Measurements from ENCODE around the gene PRELID3B. TPM values are rescaled to one million over a fixed set of nuclear protein-coding genes. Genes with fewer than 3 reads are reported as not detected.

PRELID3B gene
- total RNA-seq, 1 donor = 68.4 TPM

- Histone ChIP-seq H3K27ac (ENCODE audit: low read depth, low read length) (no peak overlapping the region), H3K4me3 (ENCODE audit: insufficient read depth, low read length) (no peak overlapping the region), H3K36me3 (ENCODE audit: insufficient read depth, low read length) (no peaks in the 10 kb centered on the region), H3K79me2 (ENCODE audit: insufficient read depth, low read length) (no peaks in the 10 kb centered on the region), H3K4me2 (ENCODE audit: insufficient read depth, low read length) (no peak overlapping the region), H3K27me3 (ENCODE audit: insufficient read depth, low read length) (peaks cover 27% of the 10 kb centered on the region), H2AFZ (ENCODE audit: low read length) (no peak overlapping the region), H4K20me1 (ENCODE audit: insufficient read depth, low read length) (no peaks in the 10 kb centered on the region), H3K9me3 (ENCODE audit: low read depth, low read length) (no peaks in the 10 kb centered on the region), H3K4me1 (ENCODE audit: insufficient read depth, low read length) (no peaks in the 10 kb centered on the region)
- peak; percentile 35 for DNase-seq (ENCODE audit: insufficient read length, low spot score, missing footprints)
- TF ChIP-seq CTCF (IDR thresholded peaks at IDR 0.05; ENCODE audit: extremely low read depth, low read depth, low read length) = no peak
Measured at GRCh38 chr20:59073582-59073981, 31.0 kb upstream of the PRELID3B start.

- no peaks in the 10 kb centered on the region for H3K79me2 ChIP-seq (ENCODE audit: insufficient read depth, low read length)
- no peak overlapping the region for H3K27ac ChIP-seq (ENCODE audit: low read depth, low read length)
- H3K4me3 ChIP-seq (ENCODE audit: insufficient read depth, low read length) = no peak overlapping the region
- no peaks in the 10 kb centered on the region for H3K36me3 ChIP-seq (ENCODE audit: insufficient read depth, low read length)
- no peak for TF ChIP-seq CTCF (IDR thresholded peaks at IDR 0.05; ENCODE audit: extremely low read depth, low read depth, low read length)
- no peaks in the 10 kb centered on the region for H4K20me1 ChIP-seq (ENCODE audit: insufficient read depth, low read length)
- no peaks in the 10 kb centered on the region for H3K4me1 ChIP-seq (ENCODE audit: insufficient read depth, low read length)
- no peak overlapping the region for H2AFZ ChIP-seq (ENCODE audit: low read length)
- no peaks in the 10 kb centered on the region for H3K9me3 ChIP-seq (ENCODE audit: low read depth, low read length)
- H3K27me3 ChIP-seq (ENCODE audit: insufficient read depth, low read length) = peaks cover 26% of the 10 kb centered on the region
- H3K4me2 ChIP-seq (ENCODE audit: insufficient read depth, low read length) = no peak overlapping the region
- no peak for DNase-seq (ENCODE audit: insufficient read length, low spot score, missing footprints)
Measured at GRCh38 chr20:59071216-59071615, 28.6 kb upstream of the PRELID3B start.

GRCh38 chr20:59069026-59069425 lies 26.4 kb upstream of the PRELID3B start:
- no peaks in the 10 kb centered on the region for H3K36me3 ChIP-seq (ENCODE audit: insufficient read depth, low read length)
- H3K27me3 ChIP-seq (ENCODE audit: insufficient read depth, low read length) = peaks cover 21% of the 10 kb centered on the region
- peaks cover 2% of the 10 kb centered on the region for H3K4me1 ChIP-seq (ENCODE audit: insufficient read depth, low read length)
- no peaks in the 10 kb centered on the region for H3K9me3 ChIP-seq (ENCODE audit: low read depth, low read length)
- H2AFZ ChIP-seq (ENCODE audit: low read length) = no peak overlapping the region
- H3K4me2 ChIP-seq (ENCODE audit: insufficient read depth, low read length) = no peak overlapping the region
- no peak overlapping the region for H3K4me3 ChIP-seq (ENCODE audit: insufficient read depth, low read length)
- H4K20me1 ChIP-seq (ENCODE audit: insufficient read depth, low read length) = no peaks in the 10 kb centered on the region
- H3K79me2 ChIP-seq (ENCODE audit: insufficient read depth, low read length) = no peaks in the 10 kb centered on the region
- no peak overlapping the region for H3K27ac ChIP-seq (ENCODE audit: low read depth, low read length)
- no peak for TF ChIP-seq CTCF (IDR thresholded peaks at IDR 0.05; ENCODE audit: extremely low read depth, low read depth, low read length)
- peak; percentile 17 for DNase-seq (ENCODE audit: insufficient read length, low spot score, missing footprints)

GRCh38 chr20:59068534-59068933 lies 25.9 kb upstream of the PRELID3B start:
- Histone ChIP-seq H3K27ac (ENCODE audit: low read depth, low read length) (no peak overlapping the region), H3K27me3 (ENCODE audit: insufficient read depth, low read length) (peaks cover 17% of the 10 kb centered on the region), H3K79me2 (ENCODE audit: insufficient read depth, low read length) (no peaks in the 10 kb centered on the region), H2AFZ (ENCODE audit: low read length) (no peak overlapping the region), H4K20me1 (ENCODE audit: insufficient read depth, low read length) (no peaks in the 10 kb centered on the region), H3K4me2 (ENCODE audit: insufficient read depth, low read length) (no peak overlapping the region), H3K36me3 (ENCODE audit: insufficient read depth, low read length) (no peaks in the 10 kb centered on the region), H3K4me3 (ENCODE audit: insufficient read depth, low read length) (no peak overlapping the region), H3K4me1 (ENCODE audit: insufficient read depth, low read length) (peaks cover 6% of the 10 kb centered on the region), H3K9me3 (ENCODE audit: low read depth, low read length) (no peaks in the 10 kb centered on the region)
- no peak for DNase-seq (ENCODE audit: insufficient read length, low spot score, missing footprints)
- TF ChIP-seq CTCF (IDR thresholded peaks at IDR 0.05; ENCODE audit: extremely low read depth, low read depth, low read length) = no peak
